GM13977 (cell line): Measurements from ENCODE around the gene ZP2.

ENCODE experiments used
- DNase-seq: peaks from one replicate; pipeline ENCODE4 v3.0.0; 2012; ENCODE audit warnings: low spot score
- CTCF ChIP-seq: IDR thresholded peaks from 2 replicates; pipeline ENCODE4 v1.5.1; 2012; ENCODE audit warnings: mild to moderate bottlenecking, control low read depth; ENCODE audit not compliant: insufficient read depth; ENCODE audit errors: extremely low read depth, missing control alignments
- in situ Hi-C: fragments of 300-500 bp; cut with MboI; formaldehyde crosslinking; loops from one replicate; pipeline ENCODE4 v1.12.0; 2022; ENCODE audit warnings: low sequenced_read_pairs, low pct_unique_long_range_greater_than_20kb, mixed read lengths, inconsistent platforms; ENCODE audit not compliant: unreplicated experiment

ZP2 gene

DNA sequence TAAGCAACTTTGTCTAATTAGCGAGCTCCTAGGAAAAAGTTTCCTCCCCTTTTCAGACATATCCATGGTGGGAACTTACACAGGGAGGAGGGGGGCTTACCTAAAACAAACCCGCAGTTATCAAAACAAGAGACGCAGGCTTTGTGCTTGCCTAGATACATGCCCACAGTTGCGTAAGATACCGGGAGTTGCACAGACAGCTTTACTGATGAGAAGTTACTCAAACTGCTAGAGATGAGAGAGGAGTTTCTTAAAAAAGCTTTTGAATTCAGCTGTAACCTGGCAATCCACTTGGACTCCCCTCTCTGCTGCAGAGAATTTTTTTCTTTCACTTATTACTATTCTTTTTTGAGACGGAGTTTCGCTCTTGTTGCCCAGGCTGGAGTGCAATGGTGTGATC lies 6.8 kb upstream of the ZP2 start:
- no peak for TF ChIP-seq CTCF
- no peak for DNase-seq

GRCh38 chr16:21217121-21217520 lies 5.7 kb upstream of the ZP2 start:
- no peak for TF ChIP-seq CTCF
- no peak for DNase-seq
- in situ Hi-C loops: no loop called here

More for the DNA sequence above, 6.8 kb upstream of the ZP2 start:
- in situ Hi-C loops: no loop called here

DNA sequence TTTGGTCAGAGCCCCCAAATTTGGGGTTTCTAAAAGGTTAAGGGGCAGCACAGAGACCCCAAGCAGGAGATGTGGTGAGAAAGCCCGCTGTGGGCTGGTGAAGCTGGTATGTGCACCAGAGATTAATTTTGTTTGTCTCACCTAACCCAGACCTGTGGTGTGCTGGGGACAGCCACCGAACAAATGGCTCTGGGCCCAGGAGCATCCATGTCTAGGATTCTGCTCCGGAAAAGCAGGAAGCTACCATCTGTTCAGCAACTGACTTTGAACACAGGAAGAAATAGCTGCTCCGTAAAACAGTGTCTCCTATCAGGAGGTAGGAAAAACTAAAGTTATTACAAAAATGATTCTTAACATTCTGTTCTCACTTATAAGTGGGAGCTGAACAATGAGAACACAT lies 2.7 kb upstream of the ZP2 start:
- DNase-seq: no peak
- TF ChIP-seq CTCF: no peak
- in situ Hi-C loops: no loop called here

DNA sequence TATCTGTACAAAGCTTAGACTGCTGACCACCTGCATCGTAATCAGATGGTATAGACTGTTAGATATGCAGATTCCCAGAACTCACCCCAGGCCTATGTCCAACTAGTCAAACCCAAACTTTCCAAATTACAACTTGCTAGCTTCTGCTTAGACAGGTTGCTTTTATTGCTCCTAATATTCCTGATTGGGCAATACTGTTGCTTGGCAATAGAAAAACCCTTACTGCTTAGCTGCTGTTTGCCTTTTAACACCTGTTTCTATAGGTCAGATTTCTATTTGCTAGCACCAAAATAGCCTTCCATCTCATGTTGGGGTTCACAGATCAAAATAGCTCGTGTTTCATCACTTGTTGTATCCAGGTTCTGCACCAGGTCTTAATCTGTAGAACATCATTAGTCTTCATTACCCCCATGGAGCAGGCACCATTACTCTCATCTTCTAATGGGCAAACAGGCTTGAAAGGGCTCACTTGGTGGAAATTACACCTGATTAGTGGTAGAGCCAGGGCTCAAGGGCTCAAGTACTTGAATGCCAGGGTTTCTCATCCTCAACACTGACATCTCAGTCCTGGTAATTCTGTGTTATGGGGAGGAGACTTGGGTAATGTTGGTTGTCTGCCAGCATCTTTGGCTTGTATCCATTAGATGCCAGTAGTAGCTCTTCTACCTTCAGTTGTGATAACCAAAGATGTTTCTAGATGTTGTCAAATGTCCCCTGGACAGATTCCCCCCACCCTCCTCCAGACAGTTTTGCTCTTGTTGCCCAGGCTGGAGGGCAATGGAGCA lies 2.7 kb downstream of the ZP2 start:
- DNase-seq: no peak
- no peak for TF ChIP-seq CTCF
- in situ Hi-C loops: no loop called here

- in situ Hi-C loops: no loop called here
- no peak for DNase-seq
- no peak for TF ChIP-seq CTCF
Measured at GRCh38 chr16:21206550-21206949, 4.8 kb downstream of the ZP2 start.

DNA sequence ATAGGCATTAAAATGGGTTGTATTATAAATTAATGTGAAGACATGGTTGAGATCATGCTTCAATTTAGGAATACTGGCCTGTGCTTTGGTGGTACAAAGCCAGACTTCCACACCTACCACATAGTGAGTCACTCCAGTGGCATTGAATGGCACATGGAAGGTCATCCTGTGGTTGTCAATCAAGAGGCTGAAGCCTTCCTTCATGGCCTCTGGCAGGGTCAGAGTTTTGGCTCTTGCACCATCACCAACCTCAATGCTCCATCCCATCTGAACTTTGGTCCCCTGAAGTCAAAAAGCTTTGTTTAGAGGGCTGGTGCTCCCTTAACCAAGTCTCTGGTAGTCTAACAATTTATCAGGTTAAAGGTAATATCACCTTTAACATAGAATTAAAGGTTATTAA lies 6.1 kb downstream of the ZP2 start:
- DNase-seq: no peak
- TF ChIP-seq CTCF: no peak
- in situ Hi-C loops: no loop called here
